Gastrocnemius medialis (tissue), 4 donors: ENCODE results near the gene TBC1D2. TPM values are rescaled to one million over a fixed set of nuclear protein-coding genes. Genes with fewer than 3 reads are reported as not detected.

Experiments
- ATAC-seq, 2 donors: fragments of 150-250 bp; one replicate each; pipeline ENCODE4 v1.9.1; 2016
- DNase-seq, 2 donors: peaks; one replicate each; pipeline ENCODE4 v3.0.0-alpha.2; 2019
- H3K27ac ChIP-seq, 4 donors: fragments of 200-600 bp; sonication (generic); 1 replicate in 1 of 4; 2 replicates in 3 of 4; pipeline ENCODE4 v1.5.1; 2016 to 2018; ENCODE audit warnings: mild to moderate bottlenecking in 2 of 4, moderate library complexity in 1 of 4
- H3K27me3 ChIP-seq, 3 donors: fragments of 200-600 bp; sonication (generic) in 2 of 3; 1 replicate in 1 of 3; 2 replicates in 2 of 3; pipeline versions ENCODE4 v1.5.1 to v1.6.0; 2016 to 2019; ENCODE audit warnings: mild to moderate bottlenecking in 1 of 3, moderate library complexity in 1 of 3
- H3K36me3 ChIP-seq, 2 donors: fragments of 200-600 bp; sonication (generic) in 1 of 2; one replicate each; pipeline ENCODE4 v1.5.1; 2017 to 2018
- H3K4me1 ChIP-seq, 2 donors: fragments of 200-600 bp; sonication (generic) in 1 of 2; one replicate each; pipeline ENCODE4 v1.5.1; 2016 to 2017; ENCODE audit warnings: mild to moderate bottlenecking in 2 of 2
- H3K4me3 ChIP-seq, 4 donors: fragments of 200-600 bp; sonication (generic) in 3 of 4; 1 replicate in 1 of 4; 2 replicates in 3 of 4; pipeline ENCODE4 v1.5.1; 2016 to 2019; ENCODE audit warnings: mild to moderate bottlenecking in 2 of 4
- H3K9me3 ChIP-seq, 3 donors: fragments of 200-600 bp; sonication (generic) in 2 of 3; 1 replicate in 1 of 3; 2 replicates in 2 of 3; pipeline ENCODE4 v1.5.1; 2016 to 2019
- POLR2A ChIP-seq, 2 donors: fragments of 450-650 bp; IDR thresholded peaks; one replicate each; pipeline ENCODE4 v1.6.1; 2017; ENCODE audit warnings: antibody characterized with exemption in 2 of 2, mild to moderate bottlenecking in 2 of 2, moderate library complexity in 2 of 2
- in situ Hi-C, 4 donors: fragments of 200-750 bp; cut with MboI; loops; one replicate each; pipeline versions ENCODE4 v1.15.0 to v1.8.0; 2017; ENCODE audit warnings: low sequenced_read_pairs in 4 of 4
- intact Hi-C: fragments of 100-400 bp; cut with DNase I; formaldehyde crosslinking; loops from one replicate; pipeline ENCODE4 v1.15.1; 2023; ENCODE audit warnings: low total_unique reads
- total RNA-seq, 4 donors: library from RNA; depleted of rRNA; stranded (reverse); fragments of >200 nt; gene quantifications; one replicate each; pipeline versions ENCODE4 v1.1.0 to v1.2.3, GENCODE V29; 2016
- TF ChIP-seq, protein P1 (sequence below), 5 experiments: fragments of 450-650 bp in 3 of 5; fragments of 200-600 bp in 2 of 5; sonication (generic) in 2 of 5; IDR thresholded peaks in 4 of 5; conservative IDR thresholded peaks in 1 of 5; 1 replicate in 4 of 5; 2 replicates in 1 of 5; pipeline ENCODE4 v1.5.1; 2016 to 2019; ENCODE audit warnings: antibody characterized with exemption in 5 of 5, mild to moderate bottlenecking in 3 of 5, moderate library complexity in 3 of 5

Gene TBC1D2
- total RNA-seq, 4 donors from 2014 or later: 0.66 to 2.9 (median 1.6) TPM

GRCh38 chr9:98215271-98215670 lies 40.2 kb downstream of the TBC1D2 start:
- Histone ChIP-seq H3K27ac (no peak overlapping the region), H3K27me3 (no peaks in the 10 kb centered on the region), H3K4me3 (no peak overlapping the region), H3K36me3 (peaks cover 0 to 13% of the 10 kb centered on the region in 2 donors), H3K9me3 (no peaks in the 10 kb centered on the region), H3K4me1 (no peaks in the 10 kb centered on the region)
- TF ChIP-seq, protein P1, sequence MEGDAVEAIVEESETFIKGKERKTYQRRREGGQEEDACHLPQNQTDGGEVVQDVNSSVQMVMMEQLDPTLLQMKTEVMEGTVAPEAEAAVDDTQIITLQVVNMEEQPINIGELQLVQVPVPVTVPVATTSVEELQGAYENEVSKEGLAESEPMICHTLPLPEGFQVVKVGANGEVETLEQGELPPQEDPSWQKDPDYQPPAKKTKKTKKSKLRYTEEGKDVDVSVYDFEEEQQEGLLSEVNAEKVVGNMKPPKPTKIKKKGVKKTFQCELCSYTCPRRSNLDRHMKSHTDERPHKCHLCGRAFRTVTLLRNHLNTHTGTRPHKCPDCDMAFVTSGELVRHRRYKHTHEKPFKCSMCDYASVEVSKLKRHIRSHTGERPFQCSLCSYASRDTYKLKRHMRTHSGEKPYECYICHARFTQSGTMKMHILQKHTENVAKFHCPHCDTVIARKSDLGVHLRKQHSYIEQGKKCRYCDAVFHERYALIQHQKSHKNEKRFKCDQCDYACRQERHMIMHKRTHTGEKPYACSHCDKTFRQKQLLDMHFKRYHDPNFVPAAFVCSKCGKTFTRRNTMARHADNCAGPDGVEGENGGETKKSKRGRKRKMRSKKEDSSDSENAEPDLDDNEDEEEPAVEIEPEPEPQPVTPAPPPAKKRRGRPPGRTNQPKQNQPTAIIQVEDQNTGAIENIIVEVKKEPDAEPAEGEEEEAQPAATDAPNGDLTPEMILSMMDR (IDR thresholded peaks at IDR 0.05 in 4 of 5, conservative IDR thresholded peaks at IDR 0.05 in 1 of 5): no peak
- TF ChIP-seq POLR2A (IDR thresholded peaks at IDR 0.05): no peak
- intact Hi-C loops (no loop called here), in situ Hi-C loops (no loop called here)
- ATAC-seq (no peak), DNase-seq (no peak)

GRCh38 chr9:98214811-98215210 lies 40.6 kb downstream of the TBC1D2 start:
- Histone ChIP-seq H3K36me3 (peaks cover 0 to 9% of the 10 kb centered on the region in 2 donors), H3K27ac (no peak overlapping the region), H3K4me3 (no peak overlapping the region), H3K27me3 (no peaks in the 10 kb centered on the region), H3K9me3 (no peaks in the 10 kb centered on the region), H3K4me1 (no peaks in the 10 kb centered on the region)
- DNase-seq (no peak), ATAC-seq (no peak)
- intact Hi-C loops: no loop called here
- in situ Hi-C loops: no loop called here
- TF ChIP-seq, protein P1 (IDR thresholded peaks at IDR 0.05 in 4 of 5, conservative IDR thresholded peaks at IDR 0.05 in 1 of 5): no peak
- TF ChIP-seq POLR2A (IDR thresholded peaks at IDR 0.05): no peak

DNA sequence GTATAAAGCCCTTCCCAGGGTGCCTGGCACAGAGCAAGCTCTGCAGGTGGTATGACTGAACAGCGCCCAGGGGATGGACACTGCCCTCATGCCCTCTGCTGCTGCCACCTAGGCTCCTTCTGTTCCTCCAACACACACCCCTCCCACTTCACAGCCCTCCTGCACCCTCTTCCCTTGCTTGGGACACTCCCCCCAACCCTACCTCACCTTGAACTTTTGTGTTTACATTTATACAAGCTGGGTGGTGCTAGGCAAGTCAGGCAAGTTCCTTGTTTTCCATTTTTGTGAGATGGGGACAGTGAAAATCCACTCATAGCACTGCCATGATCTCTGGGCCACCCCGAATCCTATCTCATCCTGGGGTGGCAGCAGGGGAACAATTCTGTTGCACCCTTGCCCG lies 44.2 kb downstream of the TBC1D2 start:
- in situ Hi-C loops (no loop called here), intact Hi-C loops (no loop called here)
- H3K4me1 ChIP-seq: no peaks in the 10 kb centered on the region
- no peak overlapping the region for H3K4me3 ChIP-seq
- no peak overlapping the region for H3K27ac ChIP-seq
- DNase-seq (no peak), ATAC-seq (no peak)
- H3K36me3 ChIP-seq: peaks cover 0 to 6% of the 10 kb centered on the region in 2 donors
- H3K9me3 ChIP-seq: no peaks in the 10 kb centered on the region
- no peak for TF ChIP-seq POLR2A (IDR thresholded peaks at IDR 0.05)
- TF ChIP-seq, protein P1 (IDR thresholded peaks at IDR 0.05 in 4 of 5, conservative IDR thresholded peaks at IDR 0.05 in 1 of 5): no peak
- H3K27me3 ChIP-seq: no peaks in the 10 kb centered on the region

GRCh38 chr9:98210435-98210834 lies 45.0 kb downstream of the TBC1D2 start:
- ATAC-seq: no peak
- in situ Hi-C loops (no loop called here), intact Hi-C loops (no loop called here)
- no peak for DNase-seq
- H3K27me3 ChIP-seq: no peaks in the 10 kb centered on the region
- H3K4me1 ChIP-seq: no peaks in the 10 kb centered on the region
- no peak overlapping the region for H3K27ac ChIP-seq
- peaks cover 0 to 6% of the 10 kb centered on the region in 2 donors for H3K36me3 ChIP-seq
- no peak overlapping the region for H3K4me3 ChIP-seq
- H3K9me3 ChIP-seq: no peaks in the 10 kb centered on the region
- no peak for TF ChIP-seq POLR2A (IDR thresholded peaks at IDR 0.05)
- TF ChIP-seq, protein P1 (IDR thresholded peaks at IDR 0.05 in 4 of 5, conservative IDR thresholded peaks at IDR 0.05 in 1 of 5): no peak

- H3K4me3 ChIP-seq: no peak overlapping the region
- H3K27me3 ChIP-seq: no peaks in the 10 kb centered on the region
- no peaks in the 10 kb centered on the region for H3K9me3 ChIP-seq
- TF ChIP-seq POLR2A (IDR thresholded peaks at IDR 0.05): no peak
- TF ChIP-seq, protein P1 (IDR thresholded peaks at IDR 0.05 in 4 of 5, conservative IDR thresholded peaks at IDR 0.05 in 1 of 5): no peak
- DNase-seq (no peak), ATAC-seq (no peak)
- H3K4me1 ChIP-seq: no peaks in the 10 kb centered on the region
- no peak overlapping the region for H3K27ac ChIP-seq
- in situ Hi-C loops (loop anchor here (5.0 to 10.0 kb wide), 2 partner anchors 53 to 55 kb away; no protein-coding TSS in a partner anchor), intact Hi-C loops (loop anchor here (5.0 kb wide), 1 partner anchor 287 kb away; the partner anchor contains the start of gene TRMO)
- H3K36me3 ChIP-seq: peaks cover 0 to 6% of the 10 kb centered on the region in 2 donors
Observed at GRCh38 chr9:98209530-98209929, 45.9 kb downstream of the TBC1D2 start.
